Stimulated activated CD4-positive, alpha-beta T cell treated with anti-CD3 and anti-CD28 coated beads, Interleukin-12 subunit alpha, Interleukin-12 subunit beta, amount 100 ng/mL, for 24 hours (primary cell): ENCODE results near the gene ARHGEF33.

Experiments used
- DNase-seq, 2 experiments: peaks; one replicate each; pipeline ENCODE4 v3.0.0-alpha.2; 2020; ENCODE audit warnings: low read depth in 2 of 2

Gene ARHGEF33

DNA sequence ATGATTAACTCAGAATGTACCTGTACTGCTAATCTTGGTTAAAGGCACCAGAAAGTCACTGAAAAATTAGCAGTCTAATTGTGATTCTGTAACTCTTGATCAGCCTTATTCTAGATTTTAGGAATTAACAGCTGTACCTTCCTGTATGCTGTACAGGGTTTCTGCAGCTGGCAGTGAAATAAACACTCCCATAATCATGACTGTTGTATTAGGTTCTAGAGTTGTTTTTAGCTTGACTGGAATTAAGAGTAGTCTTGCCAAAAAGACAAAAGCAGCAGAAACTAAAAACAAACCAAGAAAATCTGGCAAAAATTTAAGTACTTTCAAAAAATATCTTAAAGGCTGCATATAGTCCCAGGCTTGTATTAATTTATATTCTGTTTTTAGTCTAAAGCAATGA lies 127.7 kb downstream of the ARHGEF33 start:
- no peak for DNase-seq

DNA sequence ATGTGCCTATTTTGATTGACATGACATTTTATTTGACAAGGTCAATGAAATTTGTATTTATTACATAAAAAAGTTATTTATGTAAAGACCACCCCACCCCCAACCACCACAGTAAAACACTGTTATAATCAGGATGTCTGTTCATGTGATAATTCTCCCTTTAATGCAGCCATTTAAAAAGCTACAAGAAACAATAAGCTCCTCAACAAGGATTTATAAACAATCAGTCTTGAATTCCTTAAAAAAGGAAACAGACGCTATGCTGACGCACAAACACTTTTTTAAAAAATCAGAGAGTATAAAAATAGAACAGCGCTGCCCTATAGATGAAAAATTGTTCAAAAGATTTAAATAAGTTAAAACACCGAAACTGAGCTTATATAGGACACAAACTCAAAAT lies 129.0 kb downstream of the ARHGEF33 start:
- DNase-seq: no peak

DNA sequence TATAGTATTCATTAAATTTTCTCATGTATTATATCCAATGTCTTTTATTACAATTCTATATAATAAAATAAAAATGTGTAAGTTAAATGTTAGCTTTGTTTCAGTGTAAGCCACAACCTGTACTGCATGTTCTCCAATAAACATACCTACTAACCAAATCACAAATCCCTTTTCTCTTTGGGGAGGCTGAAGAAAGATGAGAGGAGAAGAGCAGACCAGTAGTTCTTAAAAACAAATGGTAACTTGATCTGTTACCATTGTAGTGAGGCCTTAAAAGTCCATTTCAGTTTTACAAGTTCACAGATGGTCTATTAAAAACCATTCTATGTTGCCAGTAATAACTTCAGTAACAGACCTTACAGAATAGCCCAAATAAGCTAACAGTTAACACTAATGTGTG lies 130.7 kb downstream of the ARHGEF33 start:
- DNase-seq: no peak

- DNase-seq: no peak
Observed at GRCh38 chr2:39022642-39023235, 133.1 kb downstream of the ARHGEF33 start.

- no peak for DNase-seq
Observed at GRCh38 chr2:39023649-39024048, 134.0 kb downstream of the ARHGEF33 start.

GRCh38 chr2:39024833-39025232 lies 135.2 kb downstream of the ARHGEF33 start:
- no peak for DNase-seq
